Duodenal mucosa (tissue), 2 donors: ENCODE measurements around the gene CENPN.

ENCODE experiments used
- H3K27ac ChIP-seq: one replicate; pipeline ENCODE4 v1.7.0; 2013; ENCODE audit warnings: low read depth, low read length
- H3K27me3 ChIP-seq, 2 donors: one replicate each; pipeline ENCODE4 v1.7.0; 2013; ENCODE audit warnings: low read length in 2 of 2, control low read depth in 1 of 2; ENCODE audit not compliant: insufficient read depth in 2 of 2, control insufficient read depth in 1 of 2
- H3K36me3 ChIP-seq, 2 donors: one replicate each; pipeline ENCODE4 v1.7.0; 2013; ENCODE audit warnings: low read length in 2 of 2, control low read depth in 1 of 2; ENCODE audit not compliant: insufficient read depth in 2 of 2, control insufficient read depth in 1 of 2
- H3K4me1 ChIP-seq, 2 donors: one replicate each; pipeline ENCODE4 v1.7.0; 2013; ENCODE audit warnings: low read length in 2 of 2, control low read depth in 1 of 2; ENCODE audit not compliant: insufficient read depth in 2 of 2, control insufficient read depth in 1 of 2
- H3K4me3 ChIP-seq, 2 donors: one replicate each; pipeline ENCODE4 v1.7.0; 2013; ENCODE audit warnings: low read length in 2 of 2, low read depth in 1 of 2
- H3K9ac ChIP-seq, 2 donors: one replicate each; pipeline ENCODE4 v1.7.0; 2013; ENCODE audit warnings: low read length in 2 of 2, low read depth in 1 of 2
- H3K9me3 ChIP-seq, 2 donors: one replicate each; pipeline ENCODE4 v1.7.0; 2013; ENCODE audit warnings: low read length in 2 of 2, control low read depth in 1 of 2; ENCODE audit not compliant: control insufficient read depth in 1 of 2

CENPN gene

DNA sequence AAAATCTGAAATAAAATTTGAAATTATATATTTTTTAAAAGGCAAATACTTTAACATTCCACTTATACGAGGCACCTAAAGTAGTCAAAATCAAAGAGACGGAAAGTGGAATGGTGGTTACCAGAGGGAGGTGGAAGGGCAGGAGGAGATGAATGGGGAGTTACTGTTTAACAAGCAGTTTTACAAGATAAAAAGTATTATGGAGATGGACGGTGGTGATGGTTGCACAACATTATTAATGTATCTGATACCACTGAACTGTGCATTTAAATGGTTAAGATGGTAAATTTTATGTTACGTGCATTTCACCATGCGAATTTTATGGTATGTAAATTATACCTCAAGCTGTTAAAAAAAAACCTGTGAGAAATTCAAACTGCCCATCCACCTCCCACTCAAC, 5.7 kb upstream of the CENPN start:
- Histone ChIP-seq H3K9ac (no peak overlapping the region), H3K36me3 (no peaks in the 10 kb centered on the region), H3K9me3 (no peaks in the 10 kb centered on the region), H3K4me1 (peaks cover 18 to 36% of the 10 kb centered on the region in 2 donors), H3K27ac (no peak overlapping the region), H3K4me3 (no peak overlapping the region), H3K27me3 (no peaks in the 10 kb centered on the region)

DNA sequence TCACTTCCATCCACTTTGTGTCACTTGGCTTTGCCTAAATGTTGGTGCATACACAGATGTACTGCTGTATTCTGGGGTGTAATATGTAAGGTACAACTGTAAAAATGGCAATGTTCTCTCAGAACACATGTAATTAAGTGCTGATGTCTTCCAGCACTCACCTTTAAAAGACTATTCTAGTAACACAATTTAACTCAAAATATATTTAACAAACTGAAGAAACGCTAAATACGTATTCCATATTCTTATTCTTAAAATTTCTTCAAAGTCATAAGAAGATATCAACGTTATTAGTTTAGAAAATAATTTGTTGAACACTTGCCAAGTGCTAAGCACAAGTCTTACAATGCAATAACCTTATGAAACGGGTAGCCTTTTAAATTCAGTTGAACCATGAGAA, 4.0 kb upstream of the CENPN start:
- H3K27me3 ChIP-seq = no peaks in the 10 kb centered on the region
- H3K36me3 ChIP-seq = no peaks in the 10 kb centered on the region
- H3K9ac ChIP-seq = no peak overlapping the region
- peaks cover 14 to 23% of the 10 kb centered on the region in 2 donors for H3K4me1 ChIP-seq
- no peak overlapping the region for H3K27ac ChIP-seq
- no peaks in the 10 kb centered on the region for H3K9me3 ChIP-seq
- no peak overlapping the region for H3K4me3 ChIP-seq

- H3K9ac ChIP-seq = peak overlapping the region; percentile 45 to 52
- peaks cover 19% of the 10 kb centered on the region in 2 donors for H3K4me1 ChIP-seq
- H3K9me3 ChIP-seq = no peaks in the 10 kb centered on the region
- H3K27me3 ChIP-seq = no peaks in the 10 kb centered on the region
- peak overlapping the region; percentile 63 to 94 for H3K4me3 ChIP-seq
- no peaks in the 10 kb centered on the region for H3K36me3 ChIP-seq
- peak overlapping the region; percentile 41 for H3K27ac ChIP-seq
These were observed 3.2 kb upstream of the CENPN start for GRCh38 chr16:81003610-81004460.

- Histone ChIP-seq H3K27me3 (no peaks in the 10 kb centered on the region), H3K4me3 (peak overlapping the region; percentile 63 to 94), H3K9me3 (no peaks in the 10 kb centered on the region), H3K4me1 (peaks cover 19% of the 10 kb centered on the region in 2 donors), H3K36me3 (no peaks in the 10 kb centered on the region), H3K27ac (no peak overlapping the region), H3K9ac (peak overlapping the region; percentile 45 to 52)
These were observed 2.2 kb upstream of the CENPN start for GRCh38 chr16:81004646-81005353.

- Histone ChIP-seq H3K9ac (peak overlapping the region; percentile 93 to 94), H3K27ac (peak overlapping the region; percentile 96), H3K4me1 (peaks cover 19% of the 10 kb centered on the region in 2 donors), H3K27me3 (no peaks in the 10 kb centered on the region), H3K36me3 (no peaks in the 10 kb centered on the region), H3K9me3 (no peaks in the 10 kb centered on the region), H3K4me3 (peak overlapping the region; percentile 93 to 94)
These were observed 1.3 kb upstream of the CENPN start for GRCh38 chr16:81005610-81006161.

- Histone ChIP-seq H3K4me1 (peaks cover 19% of the 10 kb centered on the region in 2 donors), H3K27ac (peak overlapping the region; percentile 96), H3K9ac (peak overlapping the region; percentile 93 to 94), H3K9me3 (no peaks in the 10 kb centered on the region), H3K36me3 (no peaks in the 10 kb centered on the region), H3K27me3 (no peaks in the 10 kb centered on the region), H3K4me3 (peak overlapping the region; percentile 93 to 94)
These were observed 702 bp upstream of the CENPN start for GRCh38 chr16:81006211-81006812.

DNA sequence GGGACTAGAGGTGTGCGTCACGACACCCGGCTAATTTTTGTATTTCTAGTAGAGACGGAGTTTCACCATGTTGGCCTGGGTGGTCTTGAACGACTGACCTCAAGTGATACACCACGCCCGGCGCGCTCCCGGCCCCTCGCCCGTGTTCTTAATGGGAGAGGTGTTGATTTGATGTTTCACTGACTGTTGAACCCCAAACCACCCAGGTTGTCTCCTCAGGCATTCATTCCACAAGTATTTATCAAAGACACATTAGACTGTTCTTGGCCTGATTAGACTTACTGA, 1.4 kb downstream of the CENPN start:
- H3K27ac ChIP-seq = no peak overlapping the region
- H3K9ac ChIP-seq = peak overlapping the region in 1 of 2 donors; percentile 94
- peaks cover 12 to 19% of the 10 kb centered on the region in 2 donors for H3K4me1 ChIP-seq
- H3K36me3 ChIP-seq = peaks cover 0 to 9% of the 10 kb centered on the region in 2 donors
- H3K4me3 ChIP-seq = peak overlapping the region; percentile 93 to 94
- no peaks in the 10 kb centered on the region for H3K9me3 ChIP-seq
- H3K27me3 ChIP-seq = no peaks in the 10 kb centered on the region

- peaks cover 0 to 5% of the 10 kb centered on the region in 2 donors for H3K4me1 ChIP-seq
- H3K27me3 ChIP-seq = no peaks in the 10 kb centered on the region
- H3K27ac ChIP-seq = no peak overlapping the region
- no peak overlapping the region for H3K9ac ChIP-seq
- H3K4me3 ChIP-seq = no peak overlapping the region
- no peaks in the 10 kb centered on the region for H3K9me3 ChIP-seq
- peaks cover 0 to 34% of the 10 kb centered on the region in 2 donors for H3K36me3 ChIP-seq
These were observed 6.0 kb downstream of the CENPN start for GRCh38 chr16:81012974-81013373.

- Histone ChIP-seq H3K27ac (no peak overlapping the region), H3K27me3 (no peaks in the 10 kb centered on the region), H3K4me1 (no peaks in the 10 kb centered on the region), H3K4me3 (no peak overlapping the region), H3K9ac (no peak overlapping the region), H3K36me3 (peaks cover 5 to 47% of the 10 kb centered on the region in 2 donors), H3K9me3 (no peaks in the 10 kb centered on the region)
These were observed 7.7 kb downstream of the CENPN start for GRCh38 chr16:81014672-81015071.

DNA sequence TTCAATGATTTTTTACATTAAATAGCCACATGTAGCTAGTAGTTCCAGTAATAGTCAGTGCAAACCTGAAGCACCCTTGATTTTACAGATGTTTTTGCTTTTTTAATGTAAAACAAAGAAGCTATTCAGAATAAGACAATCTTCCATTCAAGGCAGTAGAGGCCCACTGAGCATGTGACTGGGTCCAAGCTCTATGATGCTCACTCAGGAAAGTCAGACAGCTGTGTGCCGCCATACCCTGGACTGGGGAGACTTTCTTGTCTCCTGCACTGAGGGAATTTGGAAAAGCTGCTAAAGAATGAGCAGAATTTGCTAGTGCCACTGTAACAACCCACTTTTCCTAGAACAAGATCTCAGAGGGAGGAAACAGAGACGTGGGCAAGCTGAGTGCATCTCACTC, 11.5 kb downstream of the CENPN start:
- Histone ChIP-seq H3K27me3 (no peaks in the 10 kb centered on the region), H3K4me3 (no peak overlapping the region), H3K4me1 (no peaks in the 10 kb centered on the region), H3K9ac (no peak overlapping the region), H3K9me3 (no peaks in the 10 kb centered on the region), H3K27ac (no peak overlapping the region), H3K36me3 (peaks cover 12 to 63% of the 10 kb centered on the region in 2 donors)
